CD4-positive, alpha-beta T cell (primary cell): Measurements from ENCODE around the gene CYP21A2. TPM values are rescaled to one million over a fixed set of nuclear protein-coding genes. Genes with fewer than 3 reads are reported as not detected.
"Not testable (repeated sequence)": the region's sequence is repeated elsewhere in the genome, so short reads cannot be mapped to it uniquely, and the experiment has no call there.

Source experiments
- ATAC-seq: fragments of 200-7000 bp; cut with Tn5 transposase; one replicate; pipeline ENCODE4 v1.10.0; 2022; ENCODE audit warnings: mild to moderate bottlenecking; ENCODE audit not compliant: poor library complexity
- CTCF ChIA-PET: fragments of 350-600 bp; sonication (Branson Sonifier 250); formaldehyde crosslinking; loops from one replicate; lab custom pipeline; 2021; ENCODE audit warnings: antibody characterized with exemption, inconsistent platforms; lab: Charles Lee
- POLR2A ChIA-PET: fragments of 350-600 bp; sonication (Branson Sonifier 250); formaldehyde crosslinking; loops from one replicate; lab custom pipeline; 2021; ENCODE audit warnings: antibody characterized with exemption, inconsistent platforms; lab: Charles Lee
- DNase-seq, 14 experiments: peaks; one replicate each; pipeline ENCODE4 v3.0.0-alpha.2; 2013 to 2020; ENCODE audit warnings: mixed read lengths in 2 of 14
- H3K27ac ChIP-seq, 2 donors: one replicate each; pipeline versions ENCODE4 v1.5.1 to v1.7.0; 2013; ENCODE audit warnings: low read length in 2 of 2, low read depth in 1 of 2, mild to moderate bottlenecking in 1 of 2
- H3K27me3 ChIP-seq, 2 experiments: 1 replicate in 1 of 2; 2 replicates in 1 of 2; pipeline versions ENCODE4 v1.6.1 to v1.7.0; 2013; ENCODE audit warnings: low read length in 2 of 2, control low read depth in 1 of 2, mild to moderate bottlenecking in 1 of 2, moderate library complexity in 1 of 2; ENCODE audit not compliant: insufficient read depth in 2 of 2, control insufficient read depth in 1 of 2
- H3K36me3 ChIP-seq: one replicate; pipeline ENCODE4 v1.6.1; 2013; ENCODE audit warnings: low read length, control low read depth; ENCODE audit not compliant: insufficient read depth
- H3K4me1 ChIP-seq: one replicate; pipeline ENCODE4 v1.6.1; 2013; ENCODE audit warnings: low read length, control low read depth; ENCODE audit not compliant: insufficient read depth
- H3K4me3 ChIP-seq: one replicate; pipeline ENCODE4 v1.5.1; 2013; ENCODE audit warnings: mild to moderate bottlenecking, low read length, moderate library complexity
- H3K9me3 ChIP-seq, 2 experiments: 1 replicate in 1 of 2; 2 replicates in 1 of 2; pipeline versions ENCODE4 v1.6.1 to v1.7.0; 2013; ENCODE audit warnings: low read length in 2 of 2, mild to moderate bottlenecking in 2 of 2, control low read depth in 1 of 2, moderate library complexity in 1 of 2; ENCODE audit not compliant: control insufficient read depth in 1 of 2, insufficient read depth in 1 of 2
- H3K27ac Mint-ChIP-seq: one replicate; pipeline ENCODE4 v1.8.0; 2020; ENCODE audit warnings: mixed read lengths
- H3K27me3 Mint-ChIP-seq: one replicate; pipeline ENCODE4 v1.8.0; 2021; ENCODE audit warnings: mixed read lengths
- H3K36me3 Mint-ChIP-seq: one replicate; pipeline ENCODE4 v1.8.0; 2021; ENCODE audit warnings: low read depth, mixed read lengths
- H3K4me1 Mint-ChIP-seq: one replicate; pipeline ENCODE4 v1.8.0; 2021; ENCODE audit warnings: low read depth, mixed read lengths
- H3K4me3 Mint-ChIP-seq: one replicate; pipeline ENCODE4 v1.8.0; 2020; ENCODE audit warnings: mild to moderate bottlenecking, mixed read lengths
- H3K9me3 Mint-ChIP-seq: one replicate; pipeline ENCODE4 v1.8.0; 2020; ENCODE audit warnings: mixed read lengths
- intact Hi-C, 2 experiments: fragments of 100-400 bp; cut with DNase I in 1 of 2; cut with micrococcal nuclease in 1 of 2; formaldehyde crosslinking; loops; one replicate each; pipeline versions ENCODE4 v1.15.1 to v1.9.0; 2023 to 2025; cut with DNase I, micrococcal nuclease
- total RNA-seq, 174 experiments: library from RNA in 2 of 174; stranded (reverse) in 2 of 174; gene quantifications; one replicate each; pipeline ENCODE4 v1.2.3 and lab custom pipeline; 2021 to 2026

Gene CYP21A2
- total RNA-seq, 2 experiments from 2014 or later = 0.17 to 0.36 TPM

DNA sequence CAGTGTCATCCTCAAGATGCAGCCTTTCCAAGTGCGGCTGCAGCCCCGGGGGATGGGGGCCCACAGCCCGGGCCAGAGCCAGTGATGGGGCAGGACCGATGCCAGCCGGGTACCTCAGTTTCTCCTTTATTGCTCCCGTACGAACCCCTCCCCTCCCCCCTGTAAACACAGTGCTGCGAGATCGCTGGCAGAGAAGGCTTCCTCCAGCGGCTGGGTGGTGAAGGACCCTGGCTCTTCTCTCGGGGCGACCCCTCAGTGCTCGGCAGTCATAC lies 2.8 kb downstream of the CYP21A2 start:
- CTCF ChIA-PET, H3K4me1 Mint-ChIP-seq, H3K36me3 Mint-ChIP-seq, H3K4me3 Mint-ChIP-seq, H3K9me3 Mint-ChIP-seq, H3K27me3 ChIP-seq, POLR2A ChIA-PET, H3K27ac ChIP-seq, H3K9me3 ChIP-seq, H3K27ac Mint-ChIP-seq, H3K4me3 ChIP-seq, H3K36me3 ChIP-seq, H3K27me3 Mint-ChIP-seq, ATAC-seq, DNase-seq: not testable (repeated sequence)
- peaks cover 10% of the 10 kb centered on the region for H3K4me1 ChIP-seq
- intact Hi-C loops = loop anchor here in 1 of 2 experiments (10.0 kb wide), 1 partner anchor 114 kb away; the partner anchor contains the start of genes PPT2 and PRRT1

DNA sequence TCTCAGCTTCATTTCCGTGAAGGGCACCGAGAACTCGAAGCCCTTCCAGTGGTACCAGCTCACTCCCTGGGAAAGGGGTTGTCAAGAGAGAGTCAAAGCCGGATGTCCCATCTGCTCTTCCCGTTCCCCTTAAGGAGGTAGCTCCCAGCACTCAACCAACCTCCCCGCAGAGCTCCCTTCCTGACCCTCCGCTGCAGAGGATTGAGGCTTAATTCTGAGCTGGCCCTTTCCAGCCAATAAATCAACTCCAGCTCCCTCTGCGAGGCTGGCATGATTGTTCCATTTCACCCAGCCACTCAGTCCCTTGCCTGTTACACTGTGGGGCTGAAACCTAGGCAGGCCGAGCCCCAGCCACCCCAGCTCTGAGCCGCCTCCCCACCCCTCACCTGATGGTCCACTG lies 3.2 kb downstream of the CYP21A2 start:
- H3K27ac Mint-ChIP-seq, H3K9me3 ChIP-seq, H3K4me1 Mint-ChIP-seq, H3K27ac ChIP-seq, CTCF ChIA-PET, H3K27me3 Mint-ChIP-seq, H3K27me3 ChIP-seq, H3K36me3 Mint-ChIP-seq, ATAC-seq, H3K9me3 Mint-ChIP-seq, POLR2A ChIA-PET, DNase-seq, H3K4me3 ChIP-seq, H3K4me3 Mint-ChIP-seq, H3K36me3 ChIP-seq: not testable (repeated sequence)
- peaks cover 10% of the 10 kb centered on the region for H3K4me1 ChIP-seq
- intact Hi-C loops = loop anchor here in 1 of 2 experiments (10.0 kb wide), 1 partner anchor 113 kb away; the partner anchor contains the start of genes PPT2 and PRRT1

DNA sequence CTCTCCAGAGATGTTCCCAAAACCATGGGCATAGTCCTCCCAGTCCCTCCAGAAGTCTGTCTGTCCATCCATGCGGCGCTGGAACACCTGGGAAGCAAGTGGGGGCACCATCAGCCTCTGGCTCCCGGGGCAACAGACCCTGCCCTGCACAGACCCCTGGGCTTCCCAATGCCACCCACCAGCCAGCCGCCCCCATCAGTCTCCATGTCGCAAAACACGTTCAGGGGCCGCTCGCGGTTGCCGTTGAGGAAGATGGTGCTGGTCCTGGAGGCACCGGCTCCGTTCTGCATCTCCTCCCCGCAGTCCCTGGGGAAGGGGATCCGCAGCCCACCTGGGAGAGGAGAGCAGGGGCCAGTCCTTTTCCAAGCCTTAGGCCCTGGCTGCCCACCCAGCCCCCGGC lies 4.1 kb downstream of the CYP21A2 start:
- intact Hi-C loops = loop anchor here in 1 of 2 experiments (10.0 kb wide), 1 partner anchor 113 kb away; the partner anchor contains the start of genes PPT2 and PRRT1
- CTCF ChIA-PET = not testable (repeated sequence)

DNA sequence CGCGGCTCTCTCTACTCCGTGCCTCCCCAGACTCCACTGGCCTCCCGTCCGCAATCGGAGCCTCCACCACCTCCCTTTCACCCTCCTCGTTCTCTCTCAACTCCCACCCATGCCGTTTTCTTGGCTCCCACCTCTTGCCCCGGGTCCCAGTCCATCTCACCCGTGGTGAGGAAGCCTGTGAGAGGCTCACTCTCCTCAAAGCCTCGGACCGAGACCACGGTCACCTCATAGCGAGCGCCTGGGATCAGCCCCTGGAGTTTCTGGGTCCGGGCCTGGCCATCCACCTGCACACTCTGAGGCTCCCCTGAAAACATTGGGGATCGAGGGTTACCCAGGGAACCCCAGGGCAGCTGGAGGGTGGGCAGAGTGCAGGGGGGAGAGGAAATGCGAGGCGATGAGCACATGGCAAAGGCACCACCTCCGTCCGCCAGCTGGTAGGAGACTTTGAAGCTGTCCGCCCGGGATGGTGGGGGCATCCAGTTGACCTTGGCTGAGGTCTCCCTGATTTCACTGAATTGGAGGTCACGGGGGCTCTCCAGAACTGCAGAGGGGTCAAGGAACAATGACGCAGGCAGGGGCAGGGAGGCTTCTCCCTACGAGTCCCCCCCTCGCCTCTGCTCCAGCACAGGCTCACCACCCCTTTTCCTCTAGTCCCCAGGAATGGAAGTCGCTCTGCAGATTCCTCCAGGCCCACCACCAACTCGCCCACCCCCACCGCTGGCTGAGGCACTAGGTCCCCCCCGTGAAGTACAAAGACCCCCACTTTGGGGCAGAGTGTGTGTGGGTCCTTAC lies 5.6 kb downstream of the CYP21A2 start:
- H3K4me1 ChIP-seq, H3K27me3 Mint-ChIP-seq, DNase-seq, H3K27ac Mint-ChIP-seq, ATAC-seq, CTCF ChIA-PET, H3K27me3 ChIP-seq, H3K4me1 Mint-ChIP-seq, POLR2A ChIA-PET, H3K36me3 ChIP-seq, H3K9me3 ChIP-seq, H3K9me3 Mint-ChIP-seq, H3K4me3 ChIP-seq, H3K27ac ChIP-seq, H3K36me3 Mint-ChIP-seq, H3K4me3 Mint-ChIP-seq: not testable (repeated sequence)
- intact Hi-C loops = loop anchor here in 1 of 2 experiments (10.0 kb wide), 1 partner anchor 111 kb away; the partner anchor contains the start of genes PPT2 and PRRT1

More for the DNA sequence above, 4.1 kb downstream of the CYP21A2 start:
- H3K36me3 Mint-ChIP-seq, H3K27ac ChIP-seq, H3K9me3 ChIP-seq, H3K4me3 Mint-ChIP-seq, H3K4me1 Mint-ChIP-seq, H3K4me1 ChIP-seq, H3K36me3 ChIP-seq, H3K27ac Mint-ChIP-seq, H3K9me3 Mint-ChIP-seq, DNase-seq, H3K27me3 Mint-ChIP-seq, H3K4me3 ChIP-seq, H3K27me3 ChIP-seq, ATAC-seq, POLR2A ChIA-PET: not testable (repeated sequence)

DNA sequence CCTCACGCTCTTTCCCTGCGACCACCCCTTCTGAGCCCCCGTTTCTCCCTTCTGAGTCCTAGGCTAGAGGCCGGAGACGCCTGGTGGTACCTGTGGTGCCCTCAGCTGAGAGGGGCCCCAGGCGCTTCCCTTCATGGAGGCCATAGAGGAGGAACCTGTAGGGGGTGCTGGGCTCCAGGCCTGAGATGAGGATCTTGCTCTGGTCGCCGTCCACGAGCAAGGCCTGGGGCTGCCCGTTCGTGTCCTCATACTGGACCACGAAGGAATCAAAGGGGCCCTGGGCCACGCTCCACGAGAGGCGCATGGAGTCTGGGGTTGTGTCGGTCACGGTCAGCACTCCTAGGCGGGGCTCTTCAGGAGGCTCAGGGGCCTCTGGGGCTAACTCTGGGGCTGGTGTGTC lies 6.7 kb downstream of the CYP21A2 start:
- ATAC-seq, H3K4me1 ChIP-seq, POLR2A ChIA-PET, DNase-seq, H3K36me3 Mint-ChIP-seq, H3K9me3 ChIP-seq, CTCF ChIA-PET, H3K27me3 ChIP-seq, H3K27ac ChIP-seq, H3K27me3 Mint-ChIP-seq, H3K4me3 Mint-ChIP-seq, H3K4me3 ChIP-seq, H3K27ac Mint-ChIP-seq, H3K9me3 Mint-ChIP-seq, H3K36me3 ChIP-seq, H3K4me1 Mint-ChIP-seq: not testable (repeated sequence)
- intact Hi-C loops = loop anchor here in 1 of 2 experiments (10.0 kb wide), 1 partner anchor 110 kb away; the partner anchor contains the start of genes PPT2 and PRRT1
